NK-92 (cell line): ENCODE measurements around the gene NSD2.

Experiments used
- DNase-seq: peaks from one replicate; lab custom pipeline; 2025; ENCODE audit not compliant: unreplicated experiment; lab: John Stamatoyannopoulos, UW

The NSD2 gene

DNA sequence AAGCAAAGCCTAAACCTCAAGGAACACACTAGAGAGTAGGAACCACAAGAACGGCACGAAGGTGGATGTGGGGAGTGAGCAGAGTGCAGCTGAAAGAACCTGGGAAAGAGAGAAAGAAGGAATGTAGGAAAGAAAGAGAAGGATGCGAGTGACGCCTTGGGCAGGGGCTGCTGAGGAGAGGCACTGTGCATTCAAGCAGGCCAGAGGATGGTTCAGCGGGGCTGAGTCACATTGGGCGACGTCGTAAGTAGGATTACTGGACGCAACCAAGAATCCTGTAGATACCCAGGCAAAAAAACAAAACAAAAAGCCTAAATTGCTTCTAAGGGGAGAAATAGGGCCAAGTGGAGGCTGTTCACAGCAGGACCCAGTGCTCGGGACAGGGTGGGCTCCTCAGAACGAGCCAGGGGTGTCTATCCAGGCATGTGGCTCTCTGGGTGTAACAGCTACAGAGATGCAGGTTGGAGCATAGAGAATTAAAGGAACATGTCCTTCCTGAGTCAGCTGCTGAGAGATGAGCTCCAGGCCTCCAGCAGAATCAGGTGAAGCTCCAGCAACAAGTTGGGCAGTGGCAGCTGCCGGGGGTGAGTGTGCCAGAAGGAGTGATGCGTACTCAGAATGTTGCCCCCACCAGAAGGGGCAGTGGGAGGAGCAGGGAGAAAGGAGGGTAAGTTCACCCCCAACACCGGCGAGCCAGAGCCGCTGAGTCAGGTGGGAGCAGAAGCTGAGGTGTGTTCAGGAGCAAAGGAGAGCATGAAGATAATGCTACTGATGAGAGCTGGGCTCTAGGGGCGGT, 98.9 kb downstream of the NSD2 start:
- DNase-seq = no peak

DNA sequence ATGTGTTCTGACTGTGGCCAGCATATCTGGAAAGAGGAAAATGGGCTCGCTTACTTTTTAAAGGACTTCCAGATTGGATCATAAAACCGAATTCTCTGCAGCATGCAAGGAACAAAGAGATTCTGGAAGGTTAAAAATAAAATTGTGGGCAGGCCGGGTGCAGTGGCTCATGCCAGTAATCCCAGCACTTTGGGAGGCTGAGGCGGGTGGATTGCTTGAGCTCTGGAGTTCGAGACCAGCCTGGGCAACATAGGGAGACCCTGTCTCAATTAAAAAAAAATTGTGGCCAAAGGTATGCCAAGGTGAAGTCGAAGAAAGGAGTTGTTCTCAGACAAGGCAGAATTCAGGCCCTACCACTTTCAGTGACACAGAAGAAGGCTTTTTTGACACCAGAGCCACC, 99.7 kb downstream of the NSD2 start:
- no peak for DNase-seq

DNA sequence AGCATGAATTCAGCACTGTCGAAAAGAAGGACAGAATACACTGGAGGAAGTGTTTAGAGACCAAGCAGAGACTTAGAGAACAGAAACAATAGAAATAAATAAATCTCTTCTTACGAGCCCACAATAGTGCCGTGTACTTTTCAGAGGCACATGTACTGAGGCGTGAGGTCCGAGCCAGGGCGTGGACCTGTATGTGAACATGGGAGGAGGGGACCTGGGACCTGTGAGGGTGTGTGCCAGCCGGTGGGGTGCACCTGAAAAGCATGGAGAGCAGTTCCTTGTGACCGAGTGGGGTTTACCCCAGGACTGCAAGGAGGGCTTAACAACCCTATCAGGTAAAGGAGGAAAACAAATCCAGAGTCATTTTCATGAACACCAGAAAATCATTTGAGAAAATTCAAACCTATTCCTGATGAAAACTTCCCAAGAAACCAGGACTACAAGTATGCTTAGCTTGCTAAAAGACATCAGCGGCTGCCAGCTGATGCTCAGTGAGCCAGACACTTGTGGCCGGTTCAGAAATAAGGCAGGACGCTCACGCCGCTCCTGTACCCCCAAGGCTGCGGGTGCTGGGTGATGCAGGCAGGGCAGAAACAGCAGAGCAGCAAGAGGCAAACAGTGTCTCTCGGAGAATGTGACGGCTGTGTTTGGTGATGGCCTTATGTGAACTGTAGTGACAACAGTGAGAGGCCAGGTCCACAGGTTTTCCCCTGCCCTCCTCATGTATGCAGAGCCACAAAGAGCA, 100.4 kb downstream of the NSD2 start:
- DNase-seq = no peak

DNA sequence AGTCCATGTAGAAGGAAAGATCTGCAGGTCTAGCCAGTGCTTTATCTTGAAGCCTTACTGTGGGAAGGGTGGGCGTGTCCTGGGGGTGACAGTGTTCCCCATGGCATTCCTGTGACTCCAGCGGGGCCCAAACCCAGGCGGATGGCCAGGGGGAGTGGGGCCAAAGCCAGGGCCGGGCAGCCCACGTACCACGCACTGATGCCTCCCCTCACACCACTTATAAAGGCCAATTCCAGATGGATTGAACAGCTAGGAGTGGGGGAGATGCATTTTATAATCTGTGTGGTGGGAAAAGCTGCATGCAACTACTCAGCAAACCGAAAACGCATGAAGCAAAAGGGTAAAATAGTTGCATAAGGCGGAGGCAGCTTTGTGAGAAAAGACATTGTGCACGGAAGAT, 101.2 kb downstream of the NSD2 start:
- no peak for DNase-seq

DNA sequence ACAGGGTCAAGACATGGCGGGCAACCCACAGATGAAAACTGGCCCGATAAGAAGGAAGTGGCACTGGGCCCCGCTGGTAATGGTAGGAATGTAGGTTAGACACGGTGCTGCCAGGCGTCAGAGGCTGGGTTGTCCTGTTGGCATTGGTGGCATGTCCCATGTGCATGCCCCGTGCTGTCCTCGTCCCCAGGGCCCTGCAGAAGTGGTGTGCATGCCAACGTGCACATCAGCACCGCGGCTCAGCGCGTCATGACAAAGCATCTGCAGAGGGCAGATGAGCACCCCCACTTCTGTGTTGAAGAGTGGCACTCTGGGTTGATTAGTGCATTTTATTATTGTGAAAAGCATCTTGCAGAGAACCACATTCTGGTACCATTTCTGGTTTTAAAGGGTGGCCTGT, 102.0 kb downstream of the NSD2 start:
- no peak for DNase-seq

DNA sequence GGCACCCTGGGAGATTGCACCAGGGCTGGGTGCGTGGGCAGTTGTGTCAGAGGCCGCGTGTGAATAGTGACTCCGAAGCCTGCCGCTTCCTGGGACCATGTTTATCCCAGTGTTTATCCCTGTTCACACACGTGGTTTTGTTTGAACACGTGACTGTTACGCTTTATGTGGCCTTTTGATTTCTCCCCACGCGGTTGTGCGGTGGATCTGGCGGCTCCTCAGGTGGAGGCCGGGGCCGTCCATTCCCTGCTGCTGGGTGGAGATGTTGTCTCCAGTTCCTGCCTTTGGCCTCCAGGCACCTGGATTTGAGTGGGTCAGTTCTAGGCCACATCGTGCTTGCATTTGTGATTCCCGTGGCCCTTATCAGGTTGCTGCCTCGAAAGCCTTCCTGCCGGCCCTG, 102.5 kb downstream of the NSD2 start:
- DNase-seq = no peak

DNA sequence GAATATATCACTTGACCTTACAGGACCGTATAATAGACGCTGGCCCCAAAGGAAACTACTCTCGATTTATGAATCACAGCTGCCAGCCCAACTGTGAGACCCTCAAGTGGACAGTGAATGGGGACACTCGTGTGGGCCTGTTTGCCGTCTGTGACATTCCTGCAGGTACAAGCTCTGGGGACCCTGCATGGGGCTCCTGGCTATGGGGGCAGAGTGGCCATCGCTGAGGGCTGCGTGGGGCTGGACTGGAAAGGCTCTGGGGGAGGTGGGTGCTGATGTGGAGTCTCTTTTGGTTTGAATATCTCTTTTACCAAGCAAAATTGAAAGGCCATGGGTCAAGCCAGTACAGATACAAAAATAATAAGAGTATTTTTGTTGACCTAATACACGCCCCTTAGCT, 103.6 kb downstream of the NSD2 start:
- DNase-seq = no peak

DNA sequence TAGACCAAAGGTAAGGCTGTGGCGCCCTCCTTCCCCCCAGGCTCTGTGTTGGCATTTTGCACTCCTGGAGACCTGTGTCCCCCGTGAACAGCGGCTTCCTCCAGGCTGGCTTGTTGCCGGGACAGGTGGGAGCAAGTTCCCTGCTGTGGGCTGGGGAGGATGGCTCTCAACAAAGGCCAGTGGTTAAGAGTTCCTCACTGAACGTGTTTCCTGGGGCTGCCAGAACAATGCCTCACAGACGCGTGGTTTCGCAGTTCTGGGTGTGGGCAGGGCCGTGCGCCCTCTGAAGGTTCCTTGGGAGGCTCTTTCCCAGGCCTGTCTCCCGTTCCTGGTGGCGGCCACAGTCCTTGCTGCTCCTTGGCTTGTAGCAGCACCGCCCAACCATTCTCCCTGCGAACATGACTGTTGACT, 104.2 kb downstream of the NSD2 start:
- no peak for DNase-seq

DNA sequence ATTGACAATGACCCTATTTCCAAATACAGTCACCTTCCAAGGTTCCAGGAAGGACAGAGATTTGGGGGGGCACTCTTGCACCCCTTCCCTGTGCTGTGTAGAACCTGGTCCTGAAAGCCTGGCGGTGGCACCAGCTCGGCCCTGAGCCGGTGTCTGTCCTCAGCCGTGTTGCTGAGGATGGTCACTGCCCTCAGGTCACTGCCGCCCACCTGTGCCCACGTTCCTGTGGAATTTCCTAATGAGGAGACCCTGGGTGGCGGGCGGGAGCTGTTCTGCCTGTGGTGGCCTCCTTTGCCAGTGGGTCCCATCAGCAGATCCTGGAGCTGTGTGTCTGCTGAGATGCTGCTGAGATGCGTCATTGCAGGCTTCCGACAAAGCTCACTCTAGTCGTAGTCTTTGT, 104.7 kb downstream of the NSD2 start:
- no peak for DNase-seq

DNA sequence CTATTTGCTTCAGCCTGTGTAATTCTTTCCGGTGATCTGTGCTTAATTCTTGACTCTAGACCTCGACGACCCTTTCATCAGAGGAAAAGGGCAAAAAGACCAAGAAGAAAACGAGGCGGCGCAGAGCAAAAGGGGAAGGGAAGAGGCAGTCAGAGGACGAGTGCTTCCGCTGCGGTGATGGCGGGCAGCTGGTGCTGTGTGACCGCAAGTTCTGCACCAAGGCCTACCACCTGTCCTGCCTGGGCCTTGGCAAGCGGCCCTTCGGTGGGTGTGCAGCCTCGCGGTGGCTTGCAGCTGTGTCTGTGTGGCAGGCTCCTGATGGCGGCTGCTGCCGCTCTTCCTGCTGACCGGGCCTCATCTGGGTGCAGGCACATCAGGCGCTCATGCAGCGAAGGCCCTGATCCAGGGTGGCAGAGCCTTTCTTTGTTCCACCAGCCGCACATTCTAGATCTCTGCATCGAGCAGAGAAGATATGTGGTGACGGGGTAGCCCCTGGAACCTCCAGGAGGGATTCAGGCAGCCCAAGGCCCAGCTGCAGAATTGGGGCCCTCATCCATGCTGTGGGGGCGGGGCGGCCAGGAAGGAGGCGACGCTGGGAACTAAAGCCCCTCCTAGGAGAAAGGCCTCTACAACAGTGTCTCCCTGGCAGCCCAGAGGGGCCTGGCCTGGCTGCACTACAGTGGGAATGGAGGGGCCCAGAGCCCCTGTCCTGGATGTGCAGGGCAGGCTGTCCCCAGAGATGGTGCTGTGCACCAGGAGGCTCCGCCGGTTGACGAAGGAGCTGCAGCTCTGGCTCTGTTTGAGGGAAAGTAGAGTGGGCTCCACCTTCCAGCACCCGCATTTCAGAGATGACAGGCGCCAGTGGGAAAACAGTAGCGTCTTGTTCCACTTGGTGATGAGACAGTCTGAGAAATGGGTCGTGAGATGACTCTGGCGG, 105.5 kb downstream of the NSD2 start:
- DNase-seq = no peak

DNA sequence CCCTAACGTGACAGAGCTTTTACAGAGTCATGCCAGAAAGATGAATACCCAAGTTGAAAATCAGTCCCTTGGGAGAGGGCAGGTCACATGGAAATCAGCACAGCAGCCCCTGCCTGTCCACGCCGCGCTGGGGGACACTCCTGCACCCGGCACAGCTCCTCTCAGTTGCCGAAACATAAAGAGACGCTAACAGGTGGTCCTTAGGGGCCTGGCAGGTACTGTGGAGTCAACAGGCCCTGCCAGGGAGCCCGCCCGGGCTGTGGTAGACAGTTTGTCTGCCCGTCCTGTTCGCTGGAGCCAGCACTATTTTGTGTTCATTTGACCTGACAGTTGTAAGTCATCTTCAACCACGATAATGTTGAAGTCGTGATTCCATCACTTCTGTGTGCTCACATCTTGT, 107.0 kb downstream of the NSD2 start:
- DNase-seq = no peak

DNA sequence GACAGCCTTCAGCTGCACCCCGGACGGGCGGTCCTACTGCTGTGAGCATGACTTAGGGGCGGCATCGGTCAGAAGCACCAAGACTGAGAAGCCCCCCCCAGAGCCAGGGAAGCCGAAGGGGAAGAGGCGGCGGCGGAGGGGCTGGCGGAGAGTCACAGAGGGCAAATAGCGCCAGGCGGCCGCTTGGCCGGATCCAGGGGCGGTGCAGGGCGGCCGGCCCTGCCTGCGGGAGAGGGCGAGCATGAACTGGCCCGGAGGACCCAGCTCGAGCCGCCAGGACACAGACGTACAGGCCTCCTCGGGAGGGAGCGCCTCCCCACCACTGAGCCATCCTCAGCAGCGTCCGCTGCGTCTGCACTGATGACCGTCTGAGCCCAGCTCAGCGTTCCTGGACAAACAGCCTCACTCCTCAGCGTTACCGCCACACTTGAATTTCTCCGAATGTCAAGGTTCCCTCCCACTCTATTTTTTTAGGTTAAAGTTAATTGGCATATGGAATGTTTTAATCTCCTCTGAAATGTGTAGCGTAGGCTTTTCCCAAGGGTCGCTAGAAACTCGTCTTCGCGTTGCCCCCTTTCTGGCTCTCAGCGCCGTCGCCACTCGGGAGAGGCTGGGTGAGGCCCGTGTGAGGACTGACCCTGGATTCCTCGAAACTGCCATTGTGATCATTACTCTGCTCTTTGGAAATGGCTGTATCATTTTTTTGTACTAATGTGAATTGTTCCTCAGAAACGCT, 107.7 kb downstream of the NSD2 start:
- no peak for DNase-seq

DNA sequence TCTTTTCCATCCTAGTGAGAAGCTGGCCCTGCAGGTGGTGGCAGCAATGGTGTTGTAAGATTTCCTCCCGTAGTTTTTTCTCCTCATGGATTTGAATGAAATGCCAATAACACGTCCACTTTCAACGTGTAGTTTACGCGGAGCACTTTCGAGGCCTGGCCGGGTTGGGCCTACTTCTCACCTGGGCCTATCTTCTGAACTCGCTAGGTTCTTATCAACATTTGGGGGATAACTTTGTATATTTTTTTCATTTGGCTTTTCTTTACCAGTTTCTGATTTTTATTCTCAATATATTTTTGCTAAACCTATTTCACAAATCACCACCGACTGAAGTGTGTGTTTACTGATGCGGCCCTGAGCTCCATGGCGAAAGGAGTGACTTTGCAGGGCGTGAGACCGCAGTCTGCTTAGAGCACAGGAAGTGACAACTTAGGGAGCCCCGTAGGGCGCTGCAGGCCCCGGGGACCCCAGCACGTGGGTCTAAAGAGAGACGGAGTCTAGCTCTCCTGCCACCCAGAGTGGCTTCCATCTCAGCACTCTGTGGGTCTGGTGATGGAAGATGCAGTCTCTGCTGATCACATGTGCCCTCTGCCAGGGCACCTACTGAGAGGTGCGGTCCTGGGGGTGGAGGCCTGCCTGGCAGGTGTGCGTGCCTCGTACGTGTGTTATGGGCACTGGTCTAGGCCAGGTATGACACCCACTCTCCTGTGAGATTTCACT, 108.4 kb downstream of the NSD2 start:
- no peak for DNase-seq

DNA sequence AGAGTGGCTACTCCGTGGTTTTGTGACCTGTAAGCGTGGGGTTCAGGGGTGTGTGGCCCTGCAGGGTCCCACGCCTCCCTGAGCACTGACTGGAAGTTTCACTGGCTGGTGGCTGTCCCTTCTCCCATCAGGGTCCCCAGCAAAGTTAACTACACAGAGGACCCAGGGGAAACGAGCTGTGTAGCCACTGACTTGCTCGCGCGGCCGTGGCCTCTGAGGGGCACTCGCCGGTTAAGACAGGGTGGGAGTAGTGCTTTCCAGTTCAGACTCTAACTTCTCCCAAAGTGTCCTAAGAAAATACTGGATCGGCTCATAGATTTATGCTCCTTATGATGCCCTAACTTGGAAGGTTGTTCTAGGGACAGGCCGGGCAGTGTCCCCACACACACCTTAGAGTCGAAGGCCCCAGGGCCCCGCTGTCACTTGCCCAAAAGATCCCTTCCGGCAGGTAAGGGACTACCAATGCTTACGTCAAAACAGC, 109.4 kb downstream of the NSD2 start:
- DNase-seq = no peak

DNA sequence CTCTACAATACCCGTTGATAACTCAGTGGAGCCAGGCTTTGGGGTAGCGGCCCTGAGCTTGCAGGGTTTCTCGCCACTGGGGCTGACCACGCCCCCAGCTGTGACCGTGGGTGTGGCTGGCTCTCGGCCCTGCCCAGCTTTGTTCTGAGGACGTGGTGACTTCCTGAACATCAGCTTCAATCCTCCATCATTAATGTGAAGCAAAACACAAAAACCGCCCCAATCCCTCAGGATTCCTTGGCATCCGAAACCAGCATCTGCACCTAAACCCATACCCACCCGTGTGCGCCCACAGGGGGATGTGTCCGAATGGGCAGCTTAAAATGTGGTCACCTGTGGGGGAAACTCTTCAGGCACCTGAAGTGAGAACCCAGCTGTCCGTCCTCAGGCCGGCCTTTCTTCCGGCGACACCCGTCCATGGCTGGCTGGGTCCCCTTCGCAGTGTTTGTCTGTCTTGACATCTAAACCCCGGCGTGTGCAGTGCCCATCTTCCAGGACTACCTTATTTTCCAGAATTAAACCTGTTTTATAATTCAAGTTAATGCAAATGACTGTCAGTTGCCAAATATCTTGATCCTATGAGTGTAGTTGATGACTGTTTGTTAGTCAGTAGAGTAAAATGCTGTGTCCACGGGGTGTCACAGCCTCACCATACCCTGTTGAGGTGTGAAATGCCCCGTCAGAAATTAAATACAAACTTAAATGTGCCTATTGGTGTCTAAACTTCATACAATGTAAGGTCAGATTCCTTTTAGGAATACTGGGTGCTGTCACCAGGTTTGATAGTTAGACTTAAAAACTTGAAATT, 110.3 kb downstream of the NSD2 start:
- no peak for DNase-seq

DNA sequence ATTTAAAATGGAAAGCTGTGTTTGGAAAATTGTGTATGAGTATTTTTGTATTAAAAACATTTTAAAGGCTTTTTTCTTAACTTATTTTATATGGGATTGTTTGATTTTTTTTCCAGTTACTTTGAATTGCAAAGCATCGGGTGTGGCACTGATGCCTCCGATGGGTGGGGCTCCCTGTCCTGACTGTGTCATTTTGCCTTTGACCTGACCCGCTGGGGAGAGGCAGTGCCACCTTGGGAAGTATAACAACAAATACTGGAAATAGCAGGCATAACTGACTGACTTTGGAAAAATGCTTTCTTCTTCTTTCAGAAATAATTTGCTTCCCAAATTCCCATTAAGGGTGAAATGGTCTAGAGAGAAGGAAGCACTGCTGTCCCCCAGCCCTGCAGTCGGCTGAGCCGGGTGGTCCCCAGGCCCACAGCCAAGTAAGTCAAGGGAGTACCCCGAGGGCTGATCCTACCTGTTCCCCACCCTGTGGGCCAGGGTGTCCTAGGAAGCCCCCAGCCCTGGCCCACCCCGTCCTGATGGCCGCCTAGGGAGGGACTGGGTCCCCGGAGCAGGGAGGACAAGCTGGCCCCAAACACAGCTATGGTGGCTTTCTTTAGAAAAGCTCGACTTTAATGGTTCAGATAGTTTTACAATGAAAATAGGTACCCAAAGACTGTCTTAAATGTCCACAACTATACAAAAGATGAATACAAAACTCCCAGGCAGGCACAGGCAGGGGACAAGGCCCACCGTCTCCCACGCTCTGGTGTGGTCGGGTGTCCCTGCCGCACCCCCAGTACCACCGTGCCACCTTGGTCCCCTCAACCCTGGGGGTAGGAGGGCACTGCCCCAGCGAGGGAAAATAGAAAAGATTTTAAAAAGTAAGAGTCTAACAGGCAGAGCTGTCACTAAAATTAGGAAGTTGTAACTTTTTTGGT, 111.2 kb downstream of the NSD2 start:
- no peak for DNase-seq

DNA sequence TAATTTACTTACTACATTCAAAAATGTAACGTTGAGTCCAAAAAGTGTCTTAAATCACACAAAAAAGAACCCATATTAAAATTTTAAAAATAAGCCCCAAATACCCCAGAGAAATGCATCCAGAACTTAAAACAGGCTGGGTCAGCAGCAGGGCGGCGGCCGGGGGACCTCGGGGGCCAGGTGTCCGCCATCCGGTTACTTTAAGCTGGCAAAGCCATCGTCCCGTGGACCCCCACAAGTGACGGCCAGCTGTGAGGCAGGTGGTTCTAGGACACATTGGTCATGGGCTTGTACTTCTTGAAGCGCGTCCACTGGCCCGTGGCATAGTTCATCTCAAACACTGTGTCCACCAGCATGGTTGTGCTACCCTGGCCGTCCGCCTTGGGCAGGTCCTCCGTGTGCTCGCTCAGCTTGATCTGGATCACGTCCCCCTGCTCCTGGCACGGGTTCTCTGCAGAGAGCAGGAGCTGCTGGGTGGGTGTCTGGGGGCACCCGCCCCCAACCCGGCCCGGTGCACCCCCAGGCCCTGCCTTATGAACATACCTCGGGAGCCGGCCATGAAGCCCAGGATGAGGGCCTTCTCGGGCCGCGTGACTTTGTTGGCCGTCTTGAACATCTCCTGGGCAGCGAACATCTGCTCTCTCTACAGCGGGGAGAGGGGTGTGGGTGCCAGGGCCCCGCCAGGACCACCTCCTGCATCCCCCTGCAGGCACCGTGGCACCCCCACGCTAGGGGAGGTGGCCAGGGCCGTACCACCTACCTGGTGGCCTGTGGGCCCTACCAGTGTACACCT, 112.1 kb downstream of the NSD2 start:
- no peak for DNase-seq
